ENCODE data around the gene GLOD4.

Gene GLOD4

DNA sequence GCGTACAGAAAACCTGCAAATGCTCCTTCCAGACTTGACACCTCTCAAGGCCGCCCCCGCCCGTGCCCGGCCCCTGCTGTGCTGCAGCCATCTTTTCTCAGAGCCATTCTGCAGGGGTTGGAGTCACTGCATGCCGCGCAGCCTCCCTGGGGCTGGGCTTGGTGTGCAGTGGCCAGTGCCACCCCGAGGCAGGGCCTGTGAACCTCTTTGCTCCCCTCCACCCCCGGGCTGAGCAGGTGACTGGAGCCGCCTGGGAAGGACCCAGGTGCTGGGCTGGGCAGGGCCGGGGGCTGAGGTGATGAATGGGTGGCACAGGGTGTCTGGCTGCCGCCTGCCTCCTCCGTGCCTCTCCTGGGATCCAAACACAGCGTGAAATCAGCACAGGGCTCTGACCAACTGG, 20.4 kb upstream of the GLOD4 start:
- DNase-seq (ENCODE audit: low read depth): no peak
- H3K4me3 ChIP-seq (ENCODE audit: low read length): no peak overlapping the region
- TF ChIP-seq, protein P1, sequence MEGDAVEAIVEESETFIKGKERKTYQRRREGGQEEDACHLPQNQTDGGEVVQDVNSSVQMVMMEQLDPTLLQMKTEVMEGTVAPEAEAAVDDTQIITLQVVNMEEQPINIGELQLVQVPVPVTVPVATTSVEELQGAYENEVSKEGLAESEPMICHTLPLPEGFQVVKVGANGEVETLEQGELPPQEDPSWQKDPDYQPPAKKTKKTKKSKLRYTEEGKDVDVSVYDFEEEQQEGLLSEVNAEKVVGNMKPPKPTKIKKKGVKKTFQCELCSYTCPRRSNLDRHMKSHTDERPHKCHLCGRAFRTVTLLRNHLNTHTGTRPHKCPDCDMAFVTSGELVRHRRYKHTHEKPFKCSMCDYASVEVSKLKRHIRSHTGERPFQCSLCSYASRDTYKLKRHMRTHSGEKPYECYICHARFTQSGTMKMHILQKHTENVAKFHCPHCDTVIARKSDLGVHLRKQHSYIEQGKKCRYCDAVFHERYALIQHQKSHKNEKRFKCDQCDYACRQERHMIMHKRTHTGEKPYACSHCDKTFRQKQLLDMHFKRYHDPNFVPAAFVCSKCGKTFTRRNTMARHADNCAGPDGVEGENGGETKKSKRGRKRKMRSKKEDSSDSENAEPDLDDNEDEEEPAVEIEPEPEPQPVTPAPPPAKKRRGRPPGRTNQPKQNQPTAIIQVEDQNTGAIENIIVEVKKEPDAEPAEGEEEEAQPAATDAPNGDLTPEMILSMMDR (conservative IDR thresholded peaks at IDR 0.05; ENCODE audit: low read depth, low read length): no peak

DNA sequence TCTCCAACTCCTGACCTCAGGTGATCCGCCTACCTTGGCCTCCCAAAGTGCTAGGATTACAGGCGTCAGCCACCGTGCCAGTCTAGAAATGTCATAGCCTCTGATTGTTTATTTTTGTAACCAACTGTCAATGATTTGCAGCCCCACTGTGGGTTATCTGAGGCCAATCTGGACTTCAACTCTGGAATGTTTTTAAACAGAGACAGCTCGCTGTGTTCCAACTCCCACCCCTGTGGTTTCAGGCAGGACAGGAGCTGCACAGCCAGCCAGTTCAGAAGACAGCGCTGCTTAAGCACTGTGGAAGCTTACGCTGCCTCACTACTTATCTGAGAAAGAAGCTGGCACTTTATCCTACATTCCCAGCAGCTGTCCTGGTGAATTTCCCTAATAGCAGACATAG, 19.6 kb upstream of the GLOD4 start:
- TF ChIP-seq, protein P1 (conservative IDR thresholded peaks at IDR 0.05; ENCODE audit: low read depth, low read length): no peak
- H3K4me3 ChIP-seq (ENCODE audit: low read length): no peak overlapping the region
- no peak for DNase-seq (ENCODE audit: low read depth)

DNA sequence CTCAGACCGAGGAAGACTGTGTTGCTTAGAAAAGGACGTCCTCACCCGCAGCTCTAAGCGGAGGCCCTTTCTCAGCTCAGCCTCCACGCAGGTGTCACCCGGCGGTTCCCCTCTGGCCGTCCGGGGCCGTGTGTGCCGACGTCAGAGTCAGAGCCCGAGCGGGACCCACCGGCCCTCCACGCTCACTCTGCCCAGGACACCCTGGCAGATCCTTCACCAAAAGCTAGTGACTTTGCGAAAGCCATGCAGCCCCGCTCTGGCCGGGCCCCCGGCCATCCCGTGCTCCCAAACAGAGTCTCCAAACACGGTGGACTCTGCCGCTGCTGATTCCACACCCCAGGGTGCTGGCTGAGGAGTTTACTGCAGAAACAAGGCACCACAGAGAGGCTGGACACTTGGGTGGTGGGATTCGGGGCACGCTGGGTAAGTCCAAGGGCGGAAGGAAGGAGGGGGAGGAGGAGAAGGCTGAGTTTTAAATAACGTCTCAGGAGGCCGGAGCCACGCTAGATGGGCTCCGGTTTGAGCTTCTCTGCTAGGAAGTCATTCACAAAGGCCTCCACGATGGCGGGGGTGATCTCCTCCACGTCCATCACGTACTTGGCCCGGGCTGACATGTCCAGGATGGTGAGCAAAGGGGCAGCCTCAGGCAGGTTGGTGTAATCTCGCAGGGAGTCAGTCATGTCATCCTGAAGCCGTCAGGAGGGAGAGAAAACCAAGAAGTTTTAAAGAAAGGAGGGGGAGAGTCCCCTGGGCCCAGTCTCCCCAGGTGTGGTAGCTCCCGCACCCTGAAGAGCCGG, 18.6 kb upstream of the GLOD4 start:
- no peak overlapping the region for H3K4me3 ChIP-seq (ENCODE audit: low read length)
- no peak for DNase-seq (ENCODE audit: low read depth)
- TF ChIP-seq, protein P1 (conservative IDR thresholded peaks at IDR 0.05; ENCODE audit: low read depth, low read length): no peak

DNA sequence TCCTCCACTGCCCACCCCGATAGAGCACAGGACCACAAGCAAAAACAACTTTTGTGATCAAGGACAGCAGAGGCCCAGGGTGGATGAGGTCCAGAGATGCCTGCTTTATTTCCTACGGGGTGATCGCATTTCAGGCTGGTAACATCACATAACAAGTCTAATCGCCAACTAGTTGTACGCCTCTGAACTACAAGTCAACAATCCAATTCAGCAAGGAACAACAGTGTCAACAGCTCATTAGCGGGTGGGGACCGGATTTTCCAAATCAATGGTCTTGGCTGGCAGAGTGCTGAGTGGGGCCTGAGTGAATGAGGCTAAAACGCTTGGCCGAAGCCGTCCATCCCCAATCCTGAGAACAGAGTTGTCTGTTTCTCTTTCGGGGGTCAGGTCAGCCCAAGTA, 17.2 kb upstream of the GLOD4 start:
- TF ChIP-seq, protein P1 (conservative IDR thresholded peaks at IDR 0.05; ENCODE audit: low read depth, low read length): no peak
- no peak overlapping the region for H3K4me3 ChIP-seq (ENCODE audit: low read length)
- no peak for DNase-seq (ENCODE audit: low read depth)

DNA sequence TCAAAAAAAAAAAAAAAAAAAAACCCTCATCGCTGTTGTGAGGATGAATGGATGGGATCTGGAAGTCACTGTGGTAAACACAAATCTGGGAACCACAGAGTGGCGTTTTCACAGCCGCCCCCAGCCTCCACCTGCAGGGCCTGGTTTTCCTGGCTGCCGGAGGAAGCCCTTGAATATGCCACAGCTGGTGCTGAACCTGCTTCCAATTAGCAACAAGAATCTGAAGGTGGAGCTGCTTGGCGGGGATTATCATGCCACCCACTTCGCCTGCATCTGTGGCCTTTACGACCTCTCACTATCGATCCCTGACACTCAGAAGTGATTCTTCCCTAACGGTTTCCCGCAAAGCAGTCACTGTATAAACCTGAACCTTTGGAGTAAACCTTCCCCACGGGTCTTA, 16.2 kb upstream of the GLOD4 start:
- TF ChIP-seq, protein P1 (conservative IDR thresholded peaks at IDR 0.05; ENCODE audit: low read depth, low read length): no peak
- DNase-seq (ENCODE audit: low read depth): no peak
- H3K4me3 ChIP-seq (ENCODE audit: low read length): no peak overlapping the region

DNA sequence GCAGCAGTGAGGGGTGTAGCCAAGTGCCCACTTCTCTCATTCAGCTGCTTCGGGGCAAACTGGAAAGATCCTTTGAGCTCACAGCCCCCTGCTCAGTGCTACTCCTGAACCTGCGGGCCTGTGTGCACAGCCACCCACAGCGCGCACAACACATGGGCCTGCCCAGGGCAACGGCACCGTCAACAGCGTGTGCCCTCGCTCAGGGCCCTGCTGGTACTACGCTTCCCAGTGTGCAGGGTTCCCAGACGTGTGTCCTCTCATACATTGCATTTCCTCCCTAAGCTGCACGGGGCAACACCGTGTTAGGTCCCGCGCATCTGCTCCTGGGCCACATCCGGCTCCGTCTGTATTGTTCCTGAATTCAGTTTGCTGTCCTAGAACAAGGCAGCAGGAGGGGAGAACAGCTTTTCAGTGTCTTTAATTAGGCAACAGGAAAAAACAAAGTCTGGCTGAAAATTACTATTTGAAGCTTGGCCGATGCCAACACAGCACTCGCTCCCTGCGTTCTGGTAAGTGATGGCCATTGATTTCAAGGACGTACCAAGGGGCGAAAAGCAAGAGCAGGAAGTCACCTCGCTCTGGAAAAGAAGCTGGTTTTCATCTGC, 15.3 kb upstream of the GLOD4 start:
- no peak overlapping the region for H3K4me3 ChIP-seq (ENCODE audit: low read length)
- TF ChIP-seq, protein P1 (conservative IDR thresholded peaks at IDR 0.05; ENCODE audit: low read depth, low read length): no peak
- DNase-seq (ENCODE audit: low read depth): no peak

DNA sequence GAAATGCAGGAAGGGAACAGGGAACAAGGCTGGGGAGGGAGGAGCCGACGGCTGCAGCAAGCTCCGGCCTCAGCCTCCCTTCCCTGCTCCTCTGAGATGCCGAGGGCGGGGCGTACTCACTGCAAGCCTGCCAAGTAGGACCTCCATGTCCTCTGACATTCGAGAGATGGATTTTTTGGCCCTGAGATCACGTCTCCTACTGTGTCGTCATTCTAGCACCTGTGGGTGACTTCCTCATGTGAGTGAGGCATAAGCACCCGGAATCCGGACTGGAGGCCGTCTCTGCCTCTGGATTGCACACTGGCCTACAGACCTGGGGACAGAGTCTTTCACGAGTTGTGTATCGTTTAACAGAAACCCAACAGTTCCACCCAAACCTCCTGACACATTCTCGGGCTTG, 14.5 kb upstream of the GLOD4 start:
- DNase-seq (ENCODE audit: low read depth): no peak
- TF ChIP-seq, protein P1 (conservative IDR thresholded peaks at IDR 0.05; ENCODE audit: low read depth, low read length): no peak
- no peak overlapping the region for H3K4me3 ChIP-seq (ENCODE audit: low read length)

All from retinal pigment epithelial cell (primary cell).